HepG2 (cell line): ENCODE data around the gene LHFPL2. TPM values are rescaled to one million over a fixed set of nuclear protein-coding genes. Genes with fewer than 3 reads are reported as not detected.

Experiments used
- ATAC-seq: fragments of 200-7000 bp; cut with Tn5 transposase; 3 replicates; pipeline ENCODE4 v1.9.1; 2020; ENCODE audit warnings: mild to moderate bottlenecking, moderate library complexity
- BruUV-seq: library from RNA; stranded (reverse); fragments of 400-500 nt; replicated peaks from 2 replicates; lab custom pipeline; 2021; lab: Mats Ljungman, UMichigan
- CTCF ChIA-PET: fragments of 300-600 bp; formaldehyde crosslinking; extraction: SDS; loops from one replicate; lab custom pipeline; 2021; ENCODE audit warnings: low total read pairs, inconsistent platforms, low intra/inter-chr PET ratio; lab: Yijun Ruan, JAX
- POLR2A ChIA-PET: fragments of 350-600 bp; sonication (Branson Sonifier 250); formaldehyde crosslinking; loops from one replicate; lab custom pipeline; 2020; ENCODE audit warnings: antibody characterized with exemption, inconsistent platforms; lab: Yijun Ruan, JAX
- DNase-seq: peaks from one replicate; pipeline ENCODE4 v3.0.0-alpha.2; 2015; ENCODE audit warnings: low spot score
- FAIRE-seq: peaks from 3 replicates; lab custom pipeline; 2011; peaks lifted over from hg19 to GRCh38; lab: Jason Lieb, UNC
- H2AFZ ChIP-seq: one replicate; pipeline ENCODE4 v1.6.1; 2011; ENCODE audit warnings: low read length, inconsistent platforms
- H3K27ac ChIP-seq: fragments of 300-600 bp; 3 replicates; pipeline ENCODE4 v1.8.0; 2011; ENCODE audit warnings: mixed run types, mild to moderate bottlenecking, mixed read lengths, low read length, inconsistent platforms; ENCODE audit not compliant: insufficient read depth; ENCODE audit errors: extremely low read length
- H3K27me3 ChIP-seq, 2 experiments: fragments of 200-600 bp in 1 of 2; 2 replicates in 1 of 2; 3 replicates in 1 of 2; pipeline versions ENCODE4 v1.6.0 to v1.8.0; 2011; ENCODE audit warnings: low read length in 2 of 2, mild to moderate bottlenecking in 2 of 2, moderate library complexity in 2 of 2, inconsistent platforms in 1 of 2; ENCODE audit not compliant: insufficient read depth in 2 of 2, control insufficient read depth in 1 of 2
- H3K36me3 ChIP-seq, 2 experiments: fragments of 200-600 bp in 1 of 2; replicated peaks in 1 of 2; 2 replicates in 1 of 2; 3 replicates in 1 of 2; pipeline versions ENCODE4 v1.5.1 to v1.8.0; 2011; ENCODE audit warnings: low read length in 2 of 2, inconsistent platforms in 1 of 2; ENCODE audit not compliant: insufficient read depth in 2 of 2, control insufficient read depth in 1 of 2
- H3K4me1 ChIP-seq: 2 replicates; pipeline ENCODE4 v1.5.1; 2012; ENCODE audit warnings: low read length, inconsistent platforms; ENCODE audit not compliant: insufficient read depth
- H3K4me2 ChIP-seq: 2 replicates; pipeline ENCODE4 v1.6.0; 2011; ENCODE audit warnings: low read depth, low read length, inconsistent platforms
- H3K4me3 ChIP-seq, 3 experiments: fragments of 200-600 bp in 1 of 3; sonication (generic), shearing (Covaris generic) in 1 of 3; replicated peaks in 1 of 3; 2 replicates each; pipeline ENCODE4 v1.5.1; 2011 to 2016; ENCODE audit warnings: low read length in 3 of 3, inconsistent platforms in 2 of 3, low read depth in 2 of 3, mild to moderate bottlenecking in 2 of 3, control low read depth in 1 of 3, mixed read lengths in 1 of 3; ENCODE audit not compliant: insufficient read depth in 1 of 3
- H3K79me2 ChIP-seq: one replicate; pipeline ENCODE4 v1.6.1; 2011; ENCODE audit warnings: low read length, inconsistent platforms; ENCODE audit not compliant: insufficient read depth
- H3K9ac ChIP-seq: 2 replicates; pipeline ENCODE4 v1.6.0; 2011; ENCODE audit warnings: mild to moderate bottlenecking, low read depth, low read length, inconsistent platforms; ENCODE audit not compliant: insufficient read depth
- H3K9me3 ChIP-seq: 2 replicates; pipeline ENCODE4 v1.5.1; 2012; ENCODE audit warnings: mild to moderate bottlenecking, low read length
- H4K20me1 ChIP-seq: 2 replicates; pipeline ENCODE4 v1.6.0; 2011; ENCODE audit warnings: inconsistent platforms, mild to moderate bottlenecking, low read length, moderate library complexity; ENCODE audit not compliant: insufficient read depth
- CC2D1A ChIP-seq: sonication (generic); formaldehyde crosslinking; IDR thresholded peaks from 2 replicates; pipeline ENCODE4 v1.8.1; 2023; ENCODE audit warnings: mild to moderate bottlenecking, missing genetic modification reagents
- GATAD2A ChIP-seq: IDR thresholded peaks from 2 replicates; pipeline ENCODE4 v1.6.1; 2016
- KMT2A ChIP-seq: sonication (generic); formaldehyde crosslinking; IDR thresholded peaks from 2 replicates; pipeline ENCODE4 v1.4.0; 2020; ENCODE audit warnings: missing genetic modification reagents
- PAWR ChIP-seq: sonication (generic); formaldehyde crosslinking; IDR thresholded peaks from 2 replicates; pipeline ENCODE4 v1.4.0; 2020; ENCODE audit warnings: missing genetic modification reagents, mild to moderate bottlenecking, borderline replicate concordance
- YEATS4 ChIP-seq: sonication (generic); formaldehyde crosslinking; IDR thresholded peaks from 2 replicates; pipeline ENCODE4 v1.4.0; 2020; ENCODE audit warnings: missing genetic modification reagents, borderline replicate concordance
- ZNF225 ChIP-seq: sonication (generic); formaldehyde crosslinking; IDR thresholded peaks from 2 replicates; pipeline ENCODE4 v1.4.0; 2020; ENCODE audit warnings: mild to moderate bottlenecking, missing genetic modification reagents
- ZNF350 ChIP-seq: sonication (generic); formaldehyde crosslinking; IDR thresholded peaks from 2 replicates; pipeline ENCODE4 v1.4.0; 2020; ENCODE audit warnings: mild to moderate bottlenecking, low read depth, missing genetic modification reagents, borderline replicate concordance
- ZNF83 ChIP-seq: sonication (generic); formaldehyde crosslinking; IDR thresholded peaks from 2 replicates; pipeline ENCODE4 v1.4.0; 2020; ENCODE audit warnings: missing genetic modification reagents, mild to moderate bottlenecking, borderline replicate concordance
- WGBS: methylation state at CpG from one replicate; pipeline ENCODE4 v1.1.6; 2017; ENCODE audit warnings: low lambda C conversion rate; 5-methylcytosine and 5-hydroxymethylcytosine counted together
- in situ Hi-C: cut with HindIII; loops from 2 replicates; pipeline ENCODE4 v1.10.0; 2017; ENCODE audit warnings: low pct_unique_long_range_greater_than_20kb; ENCODE audit not compliant: extremely low pct_ligation_motif_present
- intact Hi-C: fragments of 100-400 bp; cut with micrococcal nuclease; formaldehyde crosslinking; loops from one replicate; pipeline ENCODE4 v1.10.0; 2022; ENCODE audit not compliant: unreplicated experiment
- polyA plus RNA-seq, 8 experiments: library from polyadenylated mRNA; depleted of rRNA in 3 of 8; stranded (reverse) in 7 of 8; unstranded in 1 of 8; fragments of >200 nt; fragmentation: Illumina TruSeq in 4 of 8; extraction: Trizol in 4 of 8; gene quantifications; 2 replicates each; pipeline versions ENCODE4 v1.2.1 to v1.2.3, GENCODE V29; 2011 to 2016; ENCODE audit warnings: low read depth in 4 of 8, missing spikeins in 1 of 8, mixed read lengths in 1 of 8; ENCODE audit not compliant: insufficient read depth in 1 of 8
- total RNA-seq, 5 experiments: library from RNA; depleted of rRNA; stranded (reverse); fragments of >200 nt; fragmentation: Illumina TruSeq; extraction: Trizol; gene quantifications; 2 replicates each; pipeline ENCODE4 v1.2.3, GENCODE V29; 2016; ENCODE audit warnings: low read depth in 1 of 5
- TF ChIP-seq, protein P1 (sequence below): sonication (generic); formaldehyde crosslinking; conservative IDR thresholded peaks from 2 replicates; pipeline ENCODE4 v1.4.0; 2020; ENCODE audit warnings: missing genetic modification reagents
- TF ChIP-seq, protein P2 (sequence below): sonication (generic); formaldehyde crosslinking; IDR thresholded peaks from 2 replicates; pipeline ENCODE4 v1.9.0; 2021; ENCODE audit warnings: missing genetic modification reagents, borderline replicate concordance

Gene LHFPL2
- total and polyA plus RNA-seq, 2 of the 13 experiments (the other 11 are each of a cell fraction or from before 2014, with no cell fraction given), result 6.0 to 20.0 TPM

DNA sequence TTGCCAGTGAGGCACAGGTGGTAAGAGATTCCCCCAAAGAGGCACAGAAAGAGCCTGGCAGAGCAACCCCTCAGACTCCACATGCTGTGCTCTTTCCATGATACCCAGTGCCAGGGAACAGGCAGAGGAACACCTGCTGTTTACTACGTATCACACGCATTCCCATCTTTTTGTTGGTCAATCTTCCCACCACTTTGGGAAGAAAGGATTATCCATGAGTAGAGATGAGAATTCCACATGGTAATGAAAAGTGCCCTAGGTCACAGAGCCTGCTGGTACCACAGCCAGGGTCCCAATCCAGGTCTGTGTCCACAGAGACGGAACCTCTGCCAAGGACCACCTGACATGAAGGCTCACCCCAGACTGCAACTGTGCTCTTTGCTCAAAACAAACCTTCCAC, 86.6 kb downstream of the LHFPL2 start (continued):
- TF ChIP-seq, protein P1, sequence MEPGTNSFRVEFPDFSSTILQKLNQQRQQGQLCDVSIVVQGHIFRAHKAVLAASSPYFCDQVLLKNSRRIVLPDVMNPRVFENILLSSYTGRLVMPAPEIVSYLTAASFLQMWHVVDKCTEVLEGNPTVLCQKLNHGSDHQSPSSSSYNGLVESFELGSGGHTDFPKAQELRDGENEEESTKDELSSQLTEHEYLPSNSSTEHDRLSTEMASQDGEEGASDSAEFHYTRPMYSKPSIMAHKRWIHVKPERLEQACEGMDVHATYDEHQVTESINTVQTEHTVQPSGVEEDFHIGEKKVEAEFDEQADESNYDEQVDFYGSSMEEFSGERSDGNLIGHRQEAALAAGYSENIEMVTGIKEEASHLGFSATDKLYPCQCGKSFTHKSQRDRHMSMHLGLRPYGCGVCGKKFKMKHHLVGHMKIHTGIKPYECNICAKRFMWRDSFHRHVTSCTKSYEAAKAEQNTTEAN (CRISPR knock-in tag), result no peak

DNA sequence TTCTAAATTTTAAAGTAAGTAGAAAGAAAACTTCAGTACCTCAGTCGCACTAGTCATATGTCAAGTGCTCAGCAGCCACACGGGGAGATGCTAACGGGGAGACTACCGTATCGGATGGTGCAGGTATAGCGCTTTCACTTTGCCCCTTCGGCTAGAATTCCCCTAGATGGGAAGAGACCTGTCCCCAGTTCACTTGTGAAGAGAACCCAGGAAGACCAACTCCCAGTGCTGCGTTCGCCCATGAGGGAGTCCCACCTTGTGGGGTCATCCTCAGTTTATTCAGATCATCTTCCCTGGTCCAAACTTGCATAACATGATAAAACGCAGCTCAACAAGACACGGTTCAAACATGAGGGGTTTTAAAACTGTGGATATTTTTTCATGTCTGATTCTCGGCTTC, 87.3 kb downstream of the LHFPL2 start:
- CTCF ChIA-PET, result no interaction called here
- in situ Hi-C loops, result no loop called here
- Histone ChIP-seq H3K79me2 (peaks cover 7% of the 10 kb centered on the region), H3K9me3 (no peaks in the 10 kb centered on the region), H3K36me3 (peaks cover 3 to 18% of the 10 kb centered on the region in 2 experiments; a peak in 3 of 5 replicates), H3K27ac (no peak overlapping the region), H3K27me3 (no peaks in the 10 kb centered on the region), H3K4me3 (no peak overlapping the region), H3K4me1 (peaks cover 18% of the 10 kb centered on the region), H2AFZ (no peak overlapping the region), H3K9ac (no peak overlapping the region), H3K4me2 (no peak overlapping the region), H4K20me1 (no peaks in the 10 kb centered on the region)
- BruUV-seq, result no TSS peak
- FAIRE-seq (no peak), ATAC-seq (no peak), DNase-seq (no peak)
- POLR2A ChIA-PET, result no interaction called here
- TF ChIP-seq ZNF225 (CRISPR knock-in tag), result no peak
- TF ChIP-seq, protein P2, sequence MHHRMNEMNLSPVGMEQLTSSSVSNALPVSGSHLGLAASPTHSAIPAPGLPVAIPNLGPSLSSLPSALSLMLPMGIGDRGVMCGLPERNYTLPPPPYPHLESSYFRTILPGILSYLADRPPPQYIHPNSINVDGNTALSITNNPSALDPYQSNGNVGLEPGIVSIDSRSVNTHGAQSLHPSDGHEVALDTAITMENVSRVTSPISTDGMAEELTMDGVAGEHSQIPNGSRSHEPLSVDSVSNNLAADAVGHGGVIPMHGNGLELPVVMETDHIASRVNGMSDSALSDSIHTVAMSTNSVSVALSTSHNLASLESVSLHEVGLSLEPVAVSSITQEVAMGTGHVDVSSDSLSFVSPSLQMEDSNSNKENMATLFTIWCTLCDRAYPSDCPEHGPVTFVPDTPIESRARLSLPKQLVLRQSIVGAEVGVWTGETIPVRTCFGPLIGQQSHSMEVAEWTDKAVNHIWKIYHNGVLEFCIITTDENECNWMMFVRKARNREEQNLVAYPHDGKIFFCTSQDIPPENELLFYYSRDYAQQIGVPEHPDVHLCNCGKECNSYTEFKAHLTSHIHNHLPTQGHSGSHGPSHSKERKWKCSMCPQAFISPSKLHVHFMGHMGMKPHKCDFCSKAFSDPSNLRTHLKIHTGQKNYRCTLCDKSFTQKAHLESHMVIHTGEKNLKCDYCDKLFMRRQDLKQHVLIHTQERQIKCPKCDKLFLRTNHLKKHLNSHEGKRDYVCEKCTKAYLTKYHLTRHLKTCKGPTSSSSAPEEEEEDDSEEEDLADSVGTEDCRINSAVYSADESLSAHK (CRISPR knock-in tag), result no peak
- no peak for TF ChIP-seq KMT2A (CRISPR knock-in tag)
- no peak for TF ChIP-seq ZNF83 (CRISPR knock-in tag)
- no peak for TF ChIP-seq YEATS4 (CRISPR knock-in tag)
- no peak for TF ChIP-seq PAWR (CRISPR knock-in tag)
- no peak for TF ChIP-seq CC2D1A (CRISPR knock-in tag)
- TF ChIP-seq ZNF350 (CRISPR knock-in tag), result no peak
- TF ChIP-seq GATAD2A (CRISPR knock-in tag), result no peak
- 98% methylated on average over 12 of the region's 12 CpGs for WGBS
- intact Hi-C loops, result no loop called here
